H9 (cell line): ENCODE results near the gene OR2H1. TPM values are rescaled to one million over a fixed set of nuclear protein-coding genes. Genes with fewer than 3 reads are reported as not detected.

Experiments used
- DNase-seq: peaks from one replicate; pipeline ENCODE4 v3.0.0-alpha.2; 2017
- H2AFZ ChIP-seq: one replicate; pipeline ENCODE4 v1.6.1; 2013; ENCODE audit warnings: mild to moderate bottlenecking, low read length, control low read depth, moderate library complexity
- H2AK5ac ChIP-seq: 2 replicates; pipeline ENCODE4 v1.6.1; 2013; ENCODE audit warnings: low read length, control low read depth, mixed read lengths; ENCODE audit not compliant: insufficient read length
- H2BK120ac ChIP-seq: one replicate; pipeline ENCODE4 v1.6.1; 2013; ENCODE audit warnings: low read depth, mild to moderate bottlenecking, low read length, control low read depth, inconsistent platforms; ENCODE audit not compliant: poor library complexity, severe bottlenecking
- H2BK12ac ChIP-seq: 2 replicates; pipeline ENCODE4 v1.6.1; 2013; ENCODE audit warnings: low read length, control low read depth, mixed read lengths, low read depth; ENCODE audit not compliant: insufficient read length
- H2BK15ac ChIP-seq: 2 replicates; pipeline ENCODE4 v1.6.1; 2013; ENCODE audit warnings: low read depth, low read length, control low read depth
- H2BK20ac ChIP-seq: one replicate; pipeline ENCODE4 v1.6.1; 2013; ENCODE audit warnings: low read depth, mild to moderate bottlenecking, low read length, control low read depth, inconsistent platforms; ENCODE audit not compliant: poor library complexity, severe bottlenecking
- H2BK5ac ChIP-seq: 2 replicates; pipeline ENCODE4 v1.6.1; 2013; ENCODE audit warnings: low read length, control low read depth, mixed read lengths; ENCODE audit not compliant: insufficient read length
- H3K14ac ChIP-seq: 2 replicates; pipeline ENCODE4 v1.6.1; 2013; ENCODE audit warnings: low read length, control low read depth; ENCODE audit not compliant: insufficient read depth
- H3K18ac ChIP-seq: 2 replicates; pipeline ENCODE4 v1.6.1; 2013; ENCODE audit warnings: low read depth, mild to moderate bottlenecking, mixed read lengths, low read length, control low read depth; ENCODE audit not compliant: insufficient read length
- H3K23ac ChIP-seq: 2 replicates; pipeline ENCODE4 v1.6.1; 2013; ENCODE audit warnings: low read length, control low read depth, mixed read lengths, low read depth; ENCODE audit not compliant: insufficient read length
- H3K23me2 ChIP-seq: 2 replicates; pipeline ENCODE4 v1.6.1; 2013; ENCODE audit warnings: low read depth, mild to moderate bottlenecking, mixed read lengths, low read length, control low read depth; ENCODE audit not compliant: insufficient read length, poor library complexity, severe bottlenecking
- H3K27ac ChIP-seq: 2 replicates; pipeline ENCODE4 v1.5.1; 2013; ENCODE audit warnings: low read length, control low read depth, mixed read lengths, low read depth; ENCODE audit not compliant: insufficient read length
- H3K27me3 ChIP-seq: 2 replicates; pipeline ENCODE4 v1.6.1; 2013; ENCODE audit warnings: low read length, control low read depth, inconsistent platforms; ENCODE audit not compliant: insufficient read depth
- H3K4ac ChIP-seq: 2 replicates; pipeline ENCODE4 v1.6.1; 2013; ENCODE audit warnings: low read depth, mild to moderate bottlenecking, control low read depth, inconsistent platforms, low read length, moderate library complexity
- H3K4me1 ChIP-seq: 2 replicates; pipeline ENCODE4 v1.6.1; 2013; ENCODE audit warnings: low read length, control low read depth, inconsistent platforms; ENCODE audit not compliant: insufficient read depth
- H3K4me2 ChIP-seq: 2 replicates; pipeline ENCODE4 v1.6.1; 2013; ENCODE audit warnings: low read length, control low read depth, mixed read lengths; ENCODE audit not compliant: insufficient read length, insufficient read depth
- H3K56ac ChIP-seq: 2 replicates; pipeline ENCODE4 v1.6.1; 2013; ENCODE audit warnings: low read depth, mild to moderate bottlenecking, mixed read lengths, low read length, control low read depth; ENCODE audit not compliant: insufficient read length
- H3K79me1 ChIP-seq: 2 replicates; pipeline ENCODE4 v1.6.1; 2013; ENCODE audit warnings: low read depth, mild to moderate bottlenecking, moderate library complexity, low read length, control low read depth, inconsistent platforms; ENCODE audit not compliant: insufficient read depth, poor library complexity, severe bottlenecking
- H3K79me2 ChIP-seq: 2 replicates; pipeline ENCODE4 v1.6.1; 2013; ENCODE audit warnings: low read length, control low read depth, inconsistent platforms; ENCODE audit not compliant: insufficient read depth
- H3K9ac ChIP-seq: 2 replicates; pipeline ENCODE4 v1.6.1; 2013; ENCODE audit warnings: low read length, control low read depth, mixed read lengths; ENCODE audit not compliant: insufficient read length; ENCODE audit errors: extremely low read depth
- H3K9me3 ChIP-seq: one replicate; pipeline ENCODE4 v1.6.1; 2013; ENCODE audit warnings: low read depth, low read length, inconsistent platforms; ENCODE audit not compliant: control insufficient read depth
- H3T11ph ChIP-seq: one replicate; pipeline ENCODE4 v1.6.1; 2013; ENCODE audit warnings: mild to moderate bottlenecking, low read length, control low read depth, inconsistent platforms
- H4K20me1 ChIP-seq: one replicate; pipeline ENCODE4 v1.6.1; 2013; ENCODE audit not compliant: control insufficient read depth, insufficient read length, insufficient read depth
- H4K5ac ChIP-seq: 2 replicates; pipeline ENCODE4 v1.6.1; 2013; ENCODE audit warnings: low read depth, mild to moderate bottlenecking, mixed read lengths, low read length, control low read depth; ENCODE audit not compliant: insufficient read length
- H4K8ac ChIP-seq: replicated peaks from 2 replicates; pipeline ENCODE4 v1.6.1; 2013; ENCODE audit warnings: low read length, control low read depth, mixed read lengths, low read depth; ENCODE audit not compliant: insufficient read length
- H4K91ac ChIP-seq: 2 replicates; pipeline ENCODE4 v1.6.1; 2013; ENCODE audit warnings: low read depth, mild to moderate bottlenecking, moderate library complexity, mixed read lengths, low read length, control low read depth; ENCODE audit not compliant: insufficient read length
- H3K27ac Mint-ChIP-seq, 3 experiments: 2 replicates in 2 of 3; 3 replicates in 1 of 3; pipeline ENCODE4 v1.8.0; 2020 to 2021; ENCODE audit warnings: mixed read lengths in 3 of 3, mild to moderate bottlenecking in 1 of 3, moderate library complexity in 1 of 3
- H3K27me3 Mint-ChIP-seq: 2 replicates; pipeline ENCODE4 v1.8.0; 2021; ENCODE audit warnings: low read depth, mild to moderate bottlenecking, moderate library complexity, mixed read lengths
- H3K36me3 Mint-ChIP-seq, 3 experiments: 2 replicates in 2 of 3; 3 replicates in 1 of 3; pipeline ENCODE4 v1.8.0; 2020 to 2021; ENCODE audit warnings: low read depth in 3 of 3, mixed read lengths in 3 of 3; ENCODE audit not compliant: insufficient read depth in 1 of 3
- H3K4me1 Mint-ChIP-seq, 2 experiments: 2 replicates each; pipeline ENCODE4 v1.8.0; 2020; ENCODE audit warnings: mixed read lengths in 2 of 2
- H3K4me3 Mint-ChIP-seq, 2 experiments: 2 replicates in 1 of 2; 3 replicates in 1 of 2; pipeline ENCODE4 v1.8.0; 2020 to 2021; ENCODE audit warnings: mild to moderate bottlenecking in 2 of 2, mixed read lengths in 2 of 2, moderate library complexity in 1 of 2
- H3K9me3 Mint-ChIP-seq, 2 experiments: 2 replicates in 1 of 2; 3 replicates in 1 of 2; pipeline ENCODE4 v1.8.0; 2020; ENCODE audit warnings: mild to moderate bottlenecking in 2 of 2, mixed read lengths in 2 of 2, moderate library complexity in 1 of 2
- WGBS: extraction: QIAGEN DNeasy Blood & Tissue Kit; methylation state at CpG from one replicate; pipeline ENCODE4 v1.1.7; 2013; ENCODE audit warnings: missing lambda C conversion rate, low lambda C conversion rate, mixed read lengths; ENCODE audit not compliant: insufficient read length; ENCODE audit errors: extremely low coverage; 5-methylcytosine and 5-hydroxymethylcytosine counted together
- total RNA-seq: library from RNA; stranded (reverse); gene quantifications from 2 replicates; pipeline ENCODE4 v1.2.1, GENCODE V29; 2021
- TF ChIP-seq, protein P1 (sequence below): fragments of 200-600 bp; sonication (generic); conservative IDR thresholded peaks from 3 replicates; pipeline ENCODE4 v1.8.0; 2021; ENCODE audit warnings: antibody characterized with exemption, mild to moderate bottlenecking

Gene OR2H1
- total RNA-seq, 1 experiment from 2014 or later, result not detected

DNA sequence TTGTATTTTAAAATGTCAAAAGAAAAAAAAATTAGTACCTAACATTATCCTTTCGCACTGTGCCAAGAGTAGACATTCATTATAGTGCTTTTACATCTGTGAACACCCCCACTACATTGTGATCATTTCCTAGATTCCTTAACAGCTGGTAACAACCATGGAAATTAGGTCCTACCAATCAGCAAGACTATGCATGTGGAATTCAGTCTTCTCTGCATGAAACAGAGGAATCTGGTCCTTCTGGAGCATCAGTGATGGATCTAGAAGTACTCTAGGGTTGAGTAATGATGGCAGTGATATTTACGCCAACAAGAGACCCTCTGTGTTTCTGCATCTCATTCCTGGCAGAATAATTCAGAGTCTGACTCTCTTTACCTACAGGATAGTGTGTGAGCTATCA, 32.8 kb upstream of the OR2H1 start:
- no peak overlapping the region for H2AK5ac ChIP-seq
- H3K9ac ChIP-seq, result no peak overlapping the region
- H2BK5ac ChIP-seq, result no peak overlapping the region
- H3K4ac ChIP-seq, result no peak overlapping the region
- H3K27ac Mint-ChIP-seq, result no peak overlapping the region
- no peak overlapping the region for H3T11ph ChIP-seq
- no peaks in the 10 kb centered on the region for H3K27me3 Mint-ChIP-seq
- no peak overlapping the region for H2AFZ ChIP-seq
- H3K4me1 Mint-ChIP-seq, result peaks cover 12 to 13% of the 10 kb centered on the region in 2 experiments
- no peak overlapping the region for H2BK120ac ChIP-seq
- H3K4me1 ChIP-seq, result peaks cover 3% of the 10 kb centered on the region; the same call in 1 of the 2 replicates
- no CpG with 5 or more reads among the region's 2 CpGs for WGBS
- no peaks in the 10 kb centered on the region for H3K79me2 ChIP-seq
- H3K36me3 Mint-ChIP-seq, result no peaks in the 10 kb centered on the region
- H3K79me1 ChIP-seq, result no peaks in the 10 kb centered on the region
- no peak overlapping the region for H3K27ac ChIP-seq
- no peak for DNase-seq
- no peak overlapping the region for H2BK15ac ChIP-seq
- no peak overlapping the region for H3K23ac ChIP-seq
- H4K5ac ChIP-seq, result no peak overlapping the region
- no peak overlapping the region for H3K18ac ChIP-seq
- no peak overlapping the region for H3K4me3 Mint-ChIP-seq
- H4K20me1 ChIP-seq, result no peaks in the 10 kb centered on the region
- no peak overlapping the region for H3K56ac ChIP-seq
- no peak overlapping the region for H2BK20ac ChIP-seq
- H3K4me2 ChIP-seq, result no peak overlapping the region
- H2BK12ac ChIP-seq, result no peak overlapping the region
- no peak overlapping the region for H3K14ac ChIP-seq
- no peaks in the 10 kb centered on the region for H3K9me3 ChIP-seq
- no peaks in the 10 kb centered on the region for H3K27me3 ChIP-seq
- H4K91ac ChIP-seq, result no peak overlapping the region
- no peak overlapping the region for H4K8ac ChIP-seq
- H3K9me3 Mint-ChIP-seq, result no peaks in the 10 kb centered on the region; a peak in 2 of 5 replicates
- TF ChIP-seq, protein P1, sequence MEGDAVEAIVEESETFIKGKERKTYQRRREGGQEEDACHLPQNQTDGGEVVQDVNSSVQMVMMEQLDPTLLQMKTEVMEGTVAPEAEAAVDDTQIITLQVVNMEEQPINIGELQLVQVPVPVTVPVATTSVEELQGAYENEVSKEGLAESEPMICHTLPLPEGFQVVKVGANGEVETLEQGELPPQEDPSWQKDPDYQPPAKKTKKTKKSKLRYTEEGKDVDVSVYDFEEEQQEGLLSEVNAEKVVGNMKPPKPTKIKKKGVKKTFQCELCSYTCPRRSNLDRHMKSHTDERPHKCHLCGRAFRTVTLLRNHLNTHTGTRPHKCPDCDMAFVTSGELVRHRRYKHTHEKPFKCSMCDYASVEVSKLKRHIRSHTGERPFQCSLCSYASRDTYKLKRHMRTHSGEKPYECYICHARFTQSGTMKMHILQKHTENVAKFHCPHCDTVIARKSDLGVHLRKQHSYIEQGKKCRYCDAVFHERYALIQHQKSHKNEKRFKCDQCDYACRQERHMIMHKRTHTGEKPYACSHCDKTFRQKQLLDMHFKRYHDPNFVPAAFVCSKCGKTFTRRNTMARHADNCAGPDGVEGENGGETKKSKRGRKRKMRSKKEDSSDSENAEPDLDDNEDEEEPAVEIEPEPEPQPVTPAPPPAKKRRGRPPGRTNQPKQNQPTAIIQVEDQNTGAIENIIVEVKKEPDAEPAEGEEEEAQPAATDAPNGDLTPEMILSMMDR, result no peak
- H3K23me2 ChIP-seq, result no peaks in the 10 kb centered on the region
